Right renal cortex interstitium (tissue), 3 donors: ENCODE data around the gene NEURL1. TPM values are rescaled to one million over a fixed set of nuclear protein-coding genes. Genes with fewer than 3 reads are reported as not detected.
A peak's percentile ranks its signal among the peaks of the same experiment; 100 is the strongest.

Source experiments
- DNase-seq, 3 donors: peaks; one replicate each; pipeline ENCODE4 v3.0.0-alpha.2; 2013; ENCODE audit warnings: low read depth in 3 of 3, low spot score in 2 of 3
- polyA plus RNA-seq, 3 donors: library from polyadenylated mRNA; unstranded; fragments of 120-200 nt; gene quantifications; one replicate each; pipeline ENCODE4 v1.2.1, GENCODE V29; 2013; ENCODE audit not compliant: insufficient read length in 3 of 3

Gene NEURL1
- polyA plus RNA-seq, 3 donors: 1.1 to 1.6 (median 1.3) TPM

DNA sequence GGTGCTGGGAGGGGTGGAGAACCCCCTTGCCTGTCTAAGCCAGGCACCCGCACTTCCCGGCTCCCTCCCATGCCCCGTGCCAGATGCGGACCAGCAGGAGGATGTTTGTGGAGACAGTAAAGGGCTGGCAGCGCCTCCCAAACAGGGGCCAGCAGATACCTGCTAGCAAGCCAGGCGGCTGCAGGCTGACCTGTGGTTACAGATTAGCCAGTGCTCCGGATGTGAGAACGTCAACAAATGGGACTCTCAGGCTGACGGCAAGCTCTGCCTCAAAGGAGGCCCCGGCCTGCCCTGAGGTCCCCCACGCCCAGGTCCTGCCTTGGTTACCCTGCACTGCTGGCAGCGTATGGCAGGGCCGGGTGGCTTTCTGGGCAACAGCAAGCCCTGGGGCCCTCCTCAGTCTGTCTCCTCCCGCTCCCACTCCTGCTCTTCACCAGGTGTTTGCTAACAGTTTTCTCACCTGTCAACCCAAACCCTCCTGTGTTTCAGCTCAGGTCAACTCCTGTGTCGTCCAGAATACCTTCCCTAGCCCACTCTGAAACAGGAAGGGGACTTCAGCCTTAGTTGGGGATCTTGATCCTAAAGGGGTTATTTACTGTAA lies 85.4 kb downstream of the NEURL1 start:
- DNase-seq: no peak

- DNase-seq: no peak
Observed at GRCh38 chr10:103580011-103580410, 86.5 kb downstream of the NEURL1 start.

DNA sequence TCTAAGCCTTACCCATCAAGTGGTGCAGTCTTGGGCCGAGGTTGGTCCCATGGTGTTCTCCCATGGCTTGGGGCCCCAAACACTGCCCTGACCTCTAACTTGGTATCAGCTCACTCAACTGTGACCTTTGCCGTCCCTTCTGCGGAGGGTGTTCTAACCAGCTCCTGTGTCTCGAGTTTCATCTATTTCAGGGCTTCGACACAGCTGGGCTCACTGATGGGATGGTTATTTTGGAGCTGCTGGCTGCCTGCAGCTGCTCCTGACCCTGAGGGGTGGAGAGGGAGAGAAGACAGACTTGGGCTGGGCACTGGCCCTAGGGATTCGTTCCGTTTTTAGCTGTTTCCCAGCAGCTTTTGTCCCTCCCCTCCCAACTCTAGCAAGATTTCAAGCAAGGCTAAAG lies 86.9 kb downstream of the NEURL1 start:
- no peak for DNase-seq

DNA sequence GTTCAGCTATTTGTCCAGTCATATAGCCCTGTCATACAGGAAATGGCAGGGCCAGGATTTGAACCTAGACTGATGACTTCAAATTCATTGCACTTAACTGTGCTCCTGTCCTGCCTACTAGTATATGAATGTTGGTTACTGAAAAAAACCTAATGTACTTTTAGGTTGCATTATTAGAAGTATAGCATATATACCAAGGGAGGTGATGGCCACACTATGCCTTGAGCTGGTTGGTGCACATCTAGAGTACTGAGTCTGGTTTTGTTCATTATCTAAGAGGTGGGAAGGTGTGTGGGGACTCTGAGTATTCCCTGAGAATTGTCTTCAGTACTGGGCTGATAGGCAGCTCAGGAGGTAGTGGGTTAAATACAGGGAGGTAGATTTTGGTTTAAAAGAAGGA lies 88.0 kb downstream of the NEURL1 start:
- DNase-seq: no peak

DNA sequence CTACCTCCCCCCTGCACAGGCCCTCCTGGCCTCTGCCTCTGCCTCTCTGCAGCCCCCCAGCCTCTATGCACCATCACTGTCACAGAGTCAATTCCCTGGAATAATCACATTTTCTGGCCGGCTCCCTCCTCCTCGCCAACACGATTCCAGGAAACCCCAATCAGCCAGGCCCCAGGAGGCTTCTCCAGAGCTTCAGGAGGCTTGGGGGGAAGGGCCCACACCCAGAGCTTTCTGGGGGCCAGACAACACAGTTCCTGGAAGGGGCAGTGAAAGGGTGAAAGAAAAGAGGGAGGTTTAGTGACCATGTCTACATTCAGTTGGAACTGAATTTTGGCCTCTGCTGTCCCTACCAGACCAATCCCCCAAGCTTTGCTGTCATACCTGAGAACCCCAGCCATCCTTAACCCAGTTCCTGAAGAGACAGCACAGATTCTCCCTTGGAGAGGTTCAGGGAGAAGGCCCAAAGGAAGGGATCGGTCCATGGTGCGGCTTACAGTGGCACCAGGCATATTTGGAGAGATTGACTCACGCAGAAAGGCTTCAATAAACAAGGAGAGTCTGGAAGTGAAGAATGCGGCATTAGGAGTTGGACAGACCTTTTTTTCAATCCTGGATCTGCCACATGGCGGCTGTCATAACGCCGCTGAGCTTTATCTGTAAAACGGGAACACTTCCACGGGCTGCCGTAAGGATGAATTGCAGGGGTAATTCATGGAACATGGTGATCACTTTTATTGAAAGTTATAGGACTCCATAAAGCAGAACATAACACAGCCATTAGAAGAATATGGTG lies 89.0 kb downstream of the NEURL1 start:
- no peak for DNase-seq

DNA sequence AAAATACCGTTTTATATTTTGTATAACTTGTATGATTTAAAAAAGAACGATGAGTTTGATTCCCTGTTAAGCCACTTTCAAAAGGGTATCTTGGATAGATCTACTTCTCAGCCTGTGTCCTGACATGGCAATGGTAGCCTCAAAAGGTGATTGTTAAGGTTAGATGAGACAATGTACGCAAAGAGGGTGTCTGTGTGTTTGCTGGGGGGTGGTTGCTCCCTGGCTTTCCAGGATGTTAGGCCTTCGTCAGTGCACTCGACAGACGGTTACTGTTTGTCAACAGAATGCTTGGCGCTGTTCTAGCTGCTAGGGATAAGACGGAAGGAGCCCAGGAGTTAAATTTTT lies 90.3 kb downstream of the NEURL1 start:
- DNase-seq: no peak

DNA sequence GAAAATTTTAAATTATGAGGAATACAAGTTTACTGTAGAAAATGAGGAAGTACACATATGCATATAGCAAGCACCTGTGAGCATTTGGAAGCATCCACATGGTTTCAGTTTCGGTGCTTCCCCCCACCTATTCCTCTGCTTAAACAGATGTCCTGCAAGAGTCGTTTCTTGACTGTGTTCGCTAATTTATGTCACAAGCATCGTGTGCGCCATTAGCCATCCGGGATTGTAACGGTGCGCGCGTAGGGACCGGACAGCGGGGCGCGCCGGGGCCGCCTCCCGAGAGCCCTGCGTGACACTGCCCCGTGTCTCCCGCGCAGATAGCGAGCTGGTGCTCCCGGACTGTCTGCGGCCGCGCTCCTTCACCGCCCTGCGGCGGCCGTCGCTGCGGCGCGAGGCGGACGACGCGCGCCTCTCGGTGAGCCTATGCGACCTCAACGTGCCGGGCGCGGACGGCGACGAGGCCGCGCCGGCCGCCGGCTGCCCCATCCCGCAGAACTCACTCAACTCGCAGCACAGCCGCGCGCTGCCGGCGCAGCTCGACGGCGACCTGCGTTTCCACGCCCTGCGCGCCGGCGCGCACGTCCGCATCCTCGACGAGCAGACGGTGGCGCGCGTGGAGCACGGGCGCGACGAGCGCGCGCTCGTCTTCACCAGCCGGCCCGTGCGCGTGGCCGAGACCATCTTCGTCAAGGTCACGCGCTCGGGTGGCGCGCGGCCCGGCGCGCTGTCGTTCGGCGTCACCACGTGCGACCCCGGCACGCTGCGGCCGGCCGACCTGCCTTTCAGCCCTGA lies 90.9 kb downstream of the NEURL1 start:
- DNase-seq: no peak

DNA sequence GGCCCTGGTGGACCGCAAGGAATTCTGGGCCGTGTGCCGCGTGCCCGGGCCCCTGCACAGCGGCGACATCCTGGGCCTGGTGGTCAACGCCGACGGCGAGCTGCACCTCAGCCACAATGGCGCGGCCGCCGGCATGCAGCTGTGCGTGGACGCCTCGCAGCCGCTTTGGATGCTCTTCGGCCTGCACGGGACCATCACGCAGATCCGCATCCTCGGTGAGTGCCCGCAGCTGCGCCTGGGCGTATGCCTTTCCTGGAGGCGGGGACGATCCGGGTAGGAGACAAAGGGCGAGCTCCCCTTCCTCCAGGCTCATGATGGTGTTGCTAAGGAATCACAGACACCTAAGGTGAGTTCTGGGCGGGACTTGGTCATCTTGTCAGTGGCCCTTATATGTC lies 91.5 kb downstream of the NEURL1 start:
- no peak for DNase-seq

- DNase-seq: no peak
Observed at GRCh38 chr10:103587073-103587472, 93.6 kb downstream of the NEURL1 start.

- DNase-seq: no peak
Observed at GRCh38 chr10:103589074-103589630, 95.6 kb downstream of the NEURL1 start.

- no peak for DNase-seq
Observed at GRCh38 chr10:103590060-103590459, 96.6 kb downstream of the NEURL1 start.

GRCh38 chr10:103590744-103591291 lies 97.3 kb downstream of the NEURL1 start:
- DNase-seq: no peak

- no peak for DNase-seq
Observed at GRCh38 chr10:103592186-103593021, 98.9 kb downstream of the NEURL1 start.

DNA sequence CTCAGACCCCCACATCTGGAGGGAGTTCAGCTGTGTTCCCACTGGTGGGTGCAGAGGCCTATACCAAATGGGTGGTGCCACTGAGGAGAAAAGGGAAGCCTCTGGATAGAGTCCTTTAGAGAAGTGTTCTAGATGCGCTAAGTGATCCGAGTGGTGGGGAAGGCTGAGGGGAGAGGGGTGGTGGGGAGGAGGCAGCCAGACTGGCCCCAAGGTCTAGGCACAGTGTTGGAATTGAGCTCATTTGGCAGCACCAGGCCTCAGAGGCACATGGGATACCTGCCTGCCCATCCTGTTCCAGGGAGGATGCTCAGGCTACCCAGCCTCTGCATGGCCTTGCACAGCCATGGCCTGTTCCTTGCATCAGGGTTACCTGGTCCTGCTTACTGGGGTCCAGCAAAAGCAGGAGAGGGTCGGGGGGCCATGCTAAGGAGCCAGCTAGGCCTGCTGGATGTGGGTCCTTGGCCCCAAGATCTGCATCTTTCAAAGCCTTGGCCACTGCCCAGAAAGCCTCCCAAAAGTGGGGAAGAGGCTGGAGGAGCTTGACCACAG lies 99.6 kb downstream of the NEURL1 start:
- DNase-seq: no peak

- DNase-seq: no peak
Observed at GRCh38 chr10:103595933-103596726, 102.6 kb downstream of the NEURL1 start.

DNA sequence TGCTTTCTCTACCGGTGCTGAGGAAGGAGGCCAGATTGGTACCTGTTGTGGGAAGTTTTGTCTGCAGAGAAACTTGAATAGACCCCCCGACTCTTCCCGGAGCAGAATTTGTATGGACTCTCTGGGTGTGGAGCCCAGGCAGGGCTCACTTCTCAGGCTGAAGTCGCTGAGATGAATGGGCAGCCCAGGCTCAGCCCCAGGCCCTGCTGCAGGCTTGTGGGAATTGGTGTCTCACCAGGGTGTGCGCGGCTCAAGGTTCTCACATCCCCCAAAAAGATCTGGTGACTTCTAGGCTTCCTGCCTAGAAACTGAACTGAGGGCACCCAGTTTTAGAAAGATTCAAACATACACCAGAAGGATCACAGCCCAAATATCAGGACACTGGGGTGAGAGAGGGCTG lies 103.5 kb downstream of the NEURL1 start:
- DNase-seq: no peak

- peak; percentile 61 to 72 (median 70) for DNase-seq
Observed at GRCh38 chr10:103598654-103599115, 105.2 kb downstream of the NEURL1 start.

DNA sequence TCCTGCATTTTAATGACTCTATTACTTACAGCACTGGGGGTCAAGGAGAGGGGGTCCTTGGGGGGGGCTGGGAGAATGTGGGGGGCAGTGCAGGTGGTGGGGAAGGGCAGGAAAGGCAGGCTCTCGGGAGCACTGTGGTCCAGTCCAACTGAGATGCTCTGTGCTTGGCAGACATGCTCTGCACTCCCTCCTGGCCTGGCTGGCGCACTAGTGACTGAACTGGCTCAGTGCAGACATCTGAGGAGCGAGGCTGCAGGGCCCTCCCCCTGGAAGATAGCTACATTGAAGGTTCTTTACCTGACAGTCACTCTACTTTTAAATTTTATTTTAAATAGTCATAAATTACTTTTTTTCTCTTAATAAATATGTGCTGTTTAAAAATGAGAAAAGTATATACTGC lies 105.7 kb downstream of the NEURL1 start:
- DNase-seq: no peak

DNA sequence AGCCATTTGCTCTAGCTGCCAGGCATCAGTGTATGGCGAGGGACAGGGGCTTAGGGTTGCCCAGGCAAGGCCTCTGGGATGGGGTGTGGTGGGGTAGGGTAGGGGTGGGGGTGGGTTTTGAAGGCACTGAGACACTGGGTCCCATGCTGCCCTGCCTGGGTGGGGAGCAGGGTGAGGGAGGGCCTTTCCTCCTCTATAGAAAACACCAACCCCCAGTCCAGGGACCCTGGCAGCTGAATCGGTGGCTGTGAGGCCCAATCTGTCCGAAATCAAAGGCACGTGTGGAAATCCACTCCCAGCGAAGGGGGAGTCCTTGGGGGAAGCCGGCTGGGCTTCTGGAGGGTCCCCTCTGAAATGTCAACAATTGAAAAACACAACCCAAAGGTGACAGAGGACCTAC lies 106.4 kb downstream of the NEURL1 start:
- DNase-seq: no peak
